ENCODE results near the gene UNC5B.

DNA sequence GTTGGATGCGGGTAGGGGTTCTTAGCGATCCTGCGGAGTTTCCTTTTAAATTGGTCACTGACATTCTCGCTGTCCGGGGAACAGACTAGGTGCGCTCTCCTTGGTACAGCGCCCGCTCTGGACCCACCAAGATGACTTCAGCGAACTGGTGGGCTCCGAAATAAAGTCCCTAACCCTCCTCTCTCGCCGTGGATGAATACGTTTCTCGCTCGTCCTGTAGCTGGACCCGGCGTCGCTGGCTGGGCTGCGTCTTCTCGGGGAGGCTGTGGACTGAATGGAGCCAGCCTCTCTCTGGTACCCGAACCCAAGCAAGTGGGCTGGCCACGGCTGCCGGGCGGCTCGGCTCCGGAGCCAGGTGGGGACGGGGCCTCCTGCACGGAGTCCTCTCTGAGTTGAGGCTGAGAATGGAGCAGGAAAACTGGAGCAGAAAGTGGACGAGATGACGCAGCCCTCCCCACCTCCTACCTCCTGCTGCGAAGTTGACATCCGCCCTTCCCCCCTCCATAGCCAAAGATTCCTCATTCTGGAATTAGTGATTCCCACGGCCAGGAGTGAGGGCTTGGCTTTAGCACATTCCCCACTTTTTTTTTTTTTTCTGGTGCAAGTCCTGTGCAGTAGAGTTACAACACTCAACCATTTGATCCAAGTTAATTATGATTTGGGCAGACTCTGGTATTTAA, 1.5 kb downstream of the UNC5B start:
- TF ChIP-seq EZH2 (IDR thresholded peaks at IDR 0.05; ENCODE audit: insufficient read depth, poor library complexity, severe bottlenecking) (no peak), EZH2phosphoT487 (IDR thresholded peaks at IDR 0.05; ENCODE audit: insufficient read depth, low read depth) (no peak)
